Parathyroid adenoma (tissue), 2 donors: Measurements from ENCODE around the gene LTBP2.

Source experiments
- H2AFZ ChIP-seq: fragments of 300-600 bp; sonication (generic); one replicate; pipeline ENCODE4 v1.7.0; 2017; ENCODE audit warnings: antibody characterized with exemption, mild to moderate bottlenecking
- H3K27ac ChIP-seq: fragments of 300-600 bp; sonication (generic); one replicate; pipeline ENCODE4 v1.7.0; 2017
- H3K27me3 ChIP-seq: fragments of 300-600 bp; sonication (generic); one replicate; pipeline ENCODE4 v1.7.0; 2017; ENCODE audit warnings: low read length; ENCODE audit not compliant: control insufficient read depth, insufficient read depth
- H3K36me3 ChIP-seq: fragments of 300-600 bp; sonication (generic); one replicate; pipeline ENCODE4 v1.7.0; 2017; ENCODE audit warnings: low read length; ENCODE audit not compliant: control insufficient read depth, insufficient read depth
- H3K4me1 ChIP-seq: fragments of 300-600 bp; sonication (generic); one replicate; pipeline ENCODE4 v1.7.0; 2017; ENCODE audit warnings: control low read depth
- H3K4me2 ChIP-seq: fragments of 300-600 bp; sonication (generic); one replicate; pipeline ENCODE4 v1.7.0; 2017; ENCODE audit warnings: low read length
- H3K4me3 ChIP-seq: fragments of 300-600 bp; sonication (generic); one replicate; pipeline ENCODE4 v1.7.0; 2017; ENCODE audit warnings: low read depth, low read length
- H3K79me2 ChIP-seq: fragments of 300-600 bp; sonication (generic); one replicate; pipeline ENCODE4 v1.7.0; 2017; ENCODE audit warnings: control low read depth
- H3K9ac ChIP-seq: fragments of 300-600 bp; sonication (generic); one replicate; pipeline ENCODE4 v1.7.0; 2017; ENCODE audit warnings: mild to moderate bottlenecking
- H3K9me3 ChIP-seq: fragments of 300-600 bp; sonication (generic); one replicate; pipeline ENCODE4 v1.7.0; 2017; ENCODE audit warnings: low read length; ENCODE audit not compliant: control insufficient read depth
- TF ChIP-seq, protein P1 (sequence below): fragments of 300-600 bp; sonication (generic); IDR thresholded peaks from one replicate; pipeline ENCODE4 v1.7.0; 2017; ENCODE audit warnings: antibody characterized with exemption, mild to moderate bottlenecking
- donor health status: primary hyperparathyroidism.

LTBP2 gene

DNA sequence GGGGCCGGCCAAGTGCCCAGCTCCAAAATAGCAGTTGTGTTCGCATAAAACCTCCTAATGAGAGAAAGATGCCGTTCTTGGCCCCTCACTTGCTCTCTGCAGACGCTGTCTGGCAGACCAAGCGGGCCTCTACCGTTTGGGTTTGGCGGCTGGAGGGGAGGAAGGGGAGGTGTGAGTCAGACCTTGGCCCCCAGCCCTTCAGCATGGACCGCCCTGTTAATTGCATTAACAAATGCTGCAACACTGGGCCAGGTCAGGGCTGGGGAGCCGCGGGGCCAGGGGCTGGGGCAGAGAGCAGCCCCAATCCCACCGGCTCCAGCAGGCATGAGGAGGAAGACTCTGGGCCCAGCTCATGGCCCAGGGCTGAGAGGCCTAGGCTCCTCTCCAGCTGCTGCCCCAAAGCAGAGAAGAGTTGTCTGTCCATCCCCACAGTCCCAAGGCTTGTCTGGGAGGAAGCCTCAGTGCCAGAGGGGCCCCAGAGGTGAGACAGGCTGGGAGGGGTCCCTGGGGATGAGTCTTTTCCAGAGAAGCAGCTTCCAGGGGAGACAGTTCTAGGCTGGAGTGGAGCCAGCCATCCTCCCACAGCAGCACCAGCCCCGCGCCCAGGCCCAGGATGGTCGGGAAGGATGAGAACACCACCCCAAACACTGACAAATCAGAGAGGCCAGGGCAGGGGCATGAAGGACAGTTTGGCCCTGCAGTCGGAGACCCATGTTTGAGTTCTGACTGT lies 16.9 kb downstream of the LTBP2 start:
- H3K9me3 ChIP-seq: no peaks in the 10 kb centered on the region
- TF ChIP-seq, protein P1, sequence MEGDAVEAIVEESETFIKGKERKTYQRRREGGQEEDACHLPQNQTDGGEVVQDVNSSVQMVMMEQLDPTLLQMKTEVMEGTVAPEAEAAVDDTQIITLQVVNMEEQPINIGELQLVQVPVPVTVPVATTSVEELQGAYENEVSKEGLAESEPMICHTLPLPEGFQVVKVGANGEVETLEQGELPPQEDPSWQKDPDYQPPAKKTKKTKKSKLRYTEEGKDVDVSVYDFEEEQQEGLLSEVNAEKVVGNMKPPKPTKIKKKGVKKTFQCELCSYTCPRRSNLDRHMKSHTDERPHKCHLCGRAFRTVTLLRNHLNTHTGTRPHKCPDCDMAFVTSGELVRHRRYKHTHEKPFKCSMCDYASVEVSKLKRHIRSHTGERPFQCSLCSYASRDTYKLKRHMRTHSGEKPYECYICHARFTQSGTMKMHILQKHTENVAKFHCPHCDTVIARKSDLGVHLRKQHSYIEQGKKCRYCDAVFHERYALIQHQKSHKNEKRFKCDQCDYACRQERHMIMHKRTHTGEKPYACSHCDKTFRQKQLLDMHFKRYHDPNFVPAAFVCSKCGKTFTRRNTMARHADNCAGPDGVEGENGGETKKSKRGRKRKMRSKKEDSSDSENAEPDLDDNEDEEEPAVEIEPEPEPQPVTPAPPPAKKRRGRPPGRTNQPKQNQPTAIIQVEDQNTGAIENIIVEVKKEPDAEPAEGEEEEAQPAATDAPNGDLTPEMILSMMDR: no peak
- H3K4me1 ChIP-seq: peaks cover 23% of the 10 kb centered on the region
- H3K9ac ChIP-seq: no peak overlapping the region
- H3K27ac ChIP-seq: no peak overlapping the region
- H3K4me3 ChIP-seq: no peak overlapping the region
- H2AFZ ChIP-seq: no peak overlapping the region
- no peaks in the 10 kb centered on the region for H3K27me3 ChIP-seq
- H3K4me2 ChIP-seq: no peak overlapping the region
- H3K36me3 ChIP-seq: no peaks in the 10 kb centered on the region
- H3K79me2 ChIP-seq: no peaks in the 10 kb centered on the region

DNA sequence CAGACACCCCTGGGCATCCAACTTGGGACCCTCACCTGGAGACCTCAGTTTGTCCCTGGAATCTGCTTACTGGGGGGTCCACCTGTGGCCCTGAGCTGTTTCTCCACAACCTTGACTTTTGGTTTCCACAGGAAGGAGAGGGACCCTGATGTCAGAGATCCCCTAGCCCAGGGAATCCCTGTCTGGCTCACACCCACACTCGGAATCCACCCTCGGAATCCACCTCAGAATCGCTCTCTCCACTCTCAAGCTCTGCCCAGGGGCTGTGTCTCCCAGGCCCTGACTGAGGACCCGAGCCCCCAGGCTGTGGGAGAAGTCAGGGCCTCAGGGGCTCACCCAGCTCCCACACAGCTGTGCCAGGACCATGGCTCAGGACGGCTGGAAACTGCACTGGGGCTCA lies 17.4 kb downstream of the LTBP2 start:
- no peaks in the 10 kb centered on the region for H3K27me3 ChIP-seq
- no peaks in the 10 kb centered on the region for H3K79me2 ChIP-seq
- TF ChIP-seq, protein P1: no peak
- no peak overlapping the region for H2AFZ ChIP-seq
- H3K9me3 ChIP-seq: no peaks in the 10 kb centered on the region
- H3K4me3 ChIP-seq: no peak overlapping the region
- no peaks in the 10 kb centered on the region for H3K36me3 ChIP-seq
- H3K9ac ChIP-seq: no peak overlapping the region
- H3K27ac ChIP-seq: peak overlapping the region; percentile 20
- H3K4me2 ChIP-seq: no peak overlapping the region
- H3K4me1 ChIP-seq: peaks cover 23% of the 10 kb centered on the region

DNA sequence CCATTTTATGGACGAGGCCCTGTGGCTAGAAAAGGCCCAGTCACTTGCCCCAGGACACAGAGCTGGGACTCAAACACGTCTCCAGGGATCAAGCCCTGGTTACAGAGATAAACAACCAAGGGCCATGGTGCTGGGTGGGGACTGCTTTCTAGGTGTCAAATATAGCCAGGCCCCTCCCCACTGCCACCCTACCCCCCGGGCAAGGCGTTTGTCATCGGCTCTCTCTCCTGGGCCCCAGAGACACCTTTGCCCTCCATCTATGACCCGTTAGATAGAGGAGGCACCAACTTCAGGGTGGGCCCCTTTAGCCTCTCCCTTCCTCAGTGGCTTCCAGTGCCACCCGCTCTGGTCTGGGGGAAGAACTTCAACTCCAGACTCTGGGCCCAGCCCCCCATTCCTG lies 18.0 kb downstream of the LTBP2 start:
- peak overlapping the region; percentile 20 for H3K27ac ChIP-seq
- H3K4me1 ChIP-seq: peaks cover 23% of the 10 kb centered on the region
- TF ChIP-seq, protein P1: no peak
- H3K4me3 ChIP-seq: no peak overlapping the region
- H2AFZ ChIP-seq: no peak overlapping the region
- no peaks in the 10 kb centered on the region for H3K9me3 ChIP-seq
- no peak overlapping the region for H3K4me2 ChIP-seq
- no peaks in the 10 kb centered on the region for H3K79me2 ChIP-seq
- no peaks in the 10 kb centered on the region for H3K27me3 ChIP-seq
- H3K36me3 ChIP-seq: no peaks in the 10 kb centered on the region
- no peak overlapping the region for H3K9ac ChIP-seq

DNA sequence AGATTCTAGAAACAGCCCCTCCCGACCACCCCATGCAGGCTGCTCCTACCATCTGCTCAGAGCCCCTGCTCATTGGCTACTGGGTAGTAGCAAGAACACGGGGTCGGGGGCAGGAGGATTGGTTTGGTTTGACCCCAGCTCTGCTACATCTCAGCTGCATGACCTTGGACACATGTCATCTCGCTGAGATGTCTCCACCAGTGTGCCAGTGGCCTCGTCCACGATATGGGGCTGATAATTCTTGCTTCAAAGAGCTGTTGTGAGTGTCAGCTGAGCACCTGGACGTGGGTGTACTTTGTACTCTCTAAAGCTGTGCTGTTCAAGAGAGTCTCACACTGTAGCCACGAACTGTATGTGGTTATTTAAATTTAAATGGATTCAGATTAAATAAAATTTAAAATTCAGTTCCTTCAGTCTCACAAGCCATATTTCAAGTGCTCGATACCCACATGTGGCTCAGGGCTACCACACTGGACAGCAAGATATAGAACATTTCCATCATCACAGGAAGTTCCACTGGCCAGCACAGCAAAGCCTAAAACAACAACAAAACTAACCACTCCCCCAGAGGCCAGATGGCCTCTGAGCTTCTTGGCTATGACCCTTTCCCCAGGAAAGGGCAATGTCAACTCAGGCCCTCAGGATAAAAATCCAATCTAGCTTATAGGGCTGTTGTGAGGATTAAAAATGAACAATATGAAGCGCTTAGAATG lies 18.6 kb downstream of the LTBP2 start:
- H3K27ac ChIP-seq: peak overlapping the region; percentile 34
- H3K9me3 ChIP-seq: no peaks in the 10 kb centered on the region
- TF ChIP-seq, protein P1: no peak
- H2AFZ ChIP-seq: peak overlapping the region; percentile 13
- H3K79me2 ChIP-seq: no peaks in the 10 kb centered on the region
- H3K36me3 ChIP-seq: no peaks in the 10 kb centered on the region
- peak overlapping the region; percentile 27 for H3K4me2 ChIP-seq
- H3K4me3 ChIP-seq: no peak overlapping the region
- H3K27me3 ChIP-seq: no peaks in the 10 kb centered on the region
- no peak overlapping the region for H3K9ac ChIP-seq
- peaks cover 23% of the 10 kb centered on the region for H3K4me1 ChIP-seq
